ENCODE data around the gene MTA2.

Gene MTA2

DNA sequence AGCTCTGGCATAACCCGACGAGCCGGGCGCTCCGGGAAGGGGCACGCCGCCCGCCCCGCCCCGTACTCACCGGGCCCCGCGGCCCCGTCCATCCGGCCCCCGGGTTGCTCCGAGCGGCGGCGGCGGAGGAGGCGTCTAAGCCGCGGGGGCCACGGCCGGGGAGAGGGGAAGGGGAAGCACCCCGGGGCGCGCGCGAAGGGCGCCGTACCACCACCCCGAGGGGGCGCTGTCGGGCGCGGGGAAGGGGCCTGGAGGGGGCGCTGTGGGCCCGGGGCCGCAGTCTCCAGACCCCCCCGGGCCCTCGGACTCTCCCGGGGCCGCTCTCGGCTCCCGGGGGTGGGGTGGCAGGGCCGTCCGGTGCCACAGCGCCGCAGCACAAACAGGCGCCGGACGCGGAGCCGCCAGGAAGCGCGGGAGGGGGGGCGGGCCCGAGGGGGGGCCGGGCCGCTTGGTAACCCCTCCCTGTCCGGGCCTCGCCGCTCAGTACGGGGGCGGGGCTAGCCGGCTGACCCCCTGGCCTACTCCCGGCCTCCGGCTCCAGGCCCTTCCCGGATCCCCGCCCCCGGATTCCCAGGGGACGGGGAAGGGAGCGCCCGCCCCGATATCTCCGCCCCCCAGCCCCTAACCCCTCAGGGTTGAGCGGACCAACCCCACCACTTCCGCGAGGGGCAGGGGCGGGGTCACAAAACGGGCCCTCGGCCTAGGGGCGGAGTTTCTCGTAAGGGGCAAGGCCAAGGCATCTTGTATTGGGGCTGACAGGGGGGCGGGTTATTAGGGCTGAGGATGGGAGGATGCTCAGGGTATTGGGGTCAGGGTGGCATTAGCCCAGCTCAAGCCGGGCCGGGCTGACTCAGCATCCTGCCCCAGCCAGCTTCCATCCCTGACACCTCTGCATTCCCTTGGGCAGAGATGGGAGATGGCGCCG lies 11.0 kb upstream of the MTA2 start, which contains the start of the genes EML3 and ROM1:
TSS of gene EML3 (minus strand) at position 410 of the 925 bp plus-strand sequence. CDS start at position 92, 318 bp downstream.
TSS of gene ROM1 (plus strand) at position 892 of the 925 bp plus-strand sequence. CDS start at position 917, 25 bp downstream.
- DNase-seq, result peak; percentile 30

DNA sequence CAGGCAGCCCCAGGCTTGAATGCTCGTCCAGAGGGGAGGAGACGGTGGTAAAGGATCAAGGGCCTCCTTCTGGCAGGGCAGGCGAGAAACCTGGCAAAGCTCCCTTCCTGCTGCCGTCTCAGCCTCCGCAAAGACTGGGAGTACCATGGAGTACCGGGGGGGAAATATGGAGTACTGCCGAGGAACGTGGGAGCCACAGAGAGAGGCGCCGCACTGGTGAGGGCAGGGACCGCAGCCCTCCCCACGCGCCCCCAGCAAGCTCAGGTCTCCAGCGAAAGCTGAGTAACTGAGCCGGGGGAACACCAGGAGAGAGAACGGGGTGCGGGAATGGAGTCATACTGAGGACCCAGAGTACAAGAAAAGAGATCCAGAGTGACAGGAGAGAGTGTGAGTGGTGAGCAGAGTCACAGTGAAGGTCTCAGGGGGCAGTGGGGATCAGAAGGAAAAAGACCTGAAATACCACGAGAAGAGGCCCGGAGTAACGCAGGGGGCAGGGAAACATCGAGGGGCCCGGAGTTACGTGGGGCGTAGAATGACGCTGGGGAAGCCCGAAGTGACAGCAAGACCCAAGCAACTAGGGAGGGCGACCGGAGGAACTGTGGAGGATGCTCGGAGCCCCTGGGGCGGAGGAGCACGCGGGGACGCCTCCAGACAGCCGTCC lies 10.2 kb upstream of the MTA2 start:
- DNase-seq, result no peak

DNA sequence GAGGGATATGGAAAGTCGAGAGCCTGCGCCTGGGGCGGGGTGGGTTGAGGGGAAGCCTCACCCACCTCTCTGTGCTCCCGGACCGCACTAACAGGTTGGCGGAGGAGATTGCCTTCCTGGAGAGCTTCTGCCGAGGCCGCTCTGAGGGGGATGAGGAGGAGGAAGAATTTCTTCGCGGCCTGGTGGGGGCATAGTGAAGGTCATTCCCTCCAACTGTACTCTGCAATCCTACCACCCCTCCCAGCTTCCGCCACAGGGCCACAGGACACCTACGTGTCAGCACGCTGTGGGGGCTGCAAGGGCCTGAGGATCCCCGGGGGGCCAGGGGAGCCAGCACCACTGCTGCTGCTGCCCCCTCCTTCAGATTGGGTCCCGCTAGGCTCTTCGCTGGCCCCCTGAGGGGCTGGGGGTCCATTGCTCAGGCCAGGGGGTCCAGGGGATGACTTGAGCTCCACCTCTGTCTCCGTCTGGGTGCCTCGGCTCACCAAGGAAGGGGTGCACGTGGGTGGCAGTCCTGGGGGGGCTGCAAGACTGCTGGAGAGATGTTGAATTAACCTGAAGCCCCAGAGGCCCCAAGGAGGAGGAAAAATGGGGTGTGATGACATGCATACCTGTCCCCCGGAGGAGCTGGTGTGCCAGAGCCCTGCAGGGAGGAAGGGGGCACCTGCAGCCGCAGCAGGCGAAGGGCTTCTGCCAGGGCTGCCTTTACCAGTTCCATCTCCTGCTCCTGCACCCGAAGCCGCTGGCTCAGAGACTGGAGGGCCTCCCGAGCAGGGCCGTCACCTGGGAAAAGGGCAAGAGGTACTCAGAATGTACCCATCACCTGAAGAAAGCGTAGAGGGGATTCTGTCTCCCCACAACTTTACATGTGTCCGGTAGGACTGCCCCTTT lies 9.4 kb upstream of the MTA2 start:
- no peak for DNase-seq

DNA sequence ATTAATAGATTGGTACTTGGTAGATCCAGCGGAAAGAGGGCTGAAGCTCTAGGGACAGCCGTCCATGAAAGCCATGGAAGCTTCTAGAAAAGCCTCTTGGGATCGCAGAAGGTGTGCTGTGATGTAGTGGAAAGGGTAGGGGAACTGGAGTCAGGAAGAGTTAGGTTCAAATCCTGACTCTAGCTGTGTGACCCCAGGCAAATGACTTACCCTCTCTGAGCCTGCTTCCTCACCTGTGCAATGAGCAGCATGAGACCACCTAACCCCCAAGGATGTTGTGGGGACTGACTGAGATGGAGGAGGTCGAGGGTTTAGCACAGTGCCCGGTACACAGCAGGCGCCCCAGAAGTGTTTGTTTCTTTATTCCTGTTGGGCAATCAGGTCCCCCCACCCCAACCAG lies 8.7 kb upstream of the MTA2 start:
- no peak for DNase-seq

DNA sequence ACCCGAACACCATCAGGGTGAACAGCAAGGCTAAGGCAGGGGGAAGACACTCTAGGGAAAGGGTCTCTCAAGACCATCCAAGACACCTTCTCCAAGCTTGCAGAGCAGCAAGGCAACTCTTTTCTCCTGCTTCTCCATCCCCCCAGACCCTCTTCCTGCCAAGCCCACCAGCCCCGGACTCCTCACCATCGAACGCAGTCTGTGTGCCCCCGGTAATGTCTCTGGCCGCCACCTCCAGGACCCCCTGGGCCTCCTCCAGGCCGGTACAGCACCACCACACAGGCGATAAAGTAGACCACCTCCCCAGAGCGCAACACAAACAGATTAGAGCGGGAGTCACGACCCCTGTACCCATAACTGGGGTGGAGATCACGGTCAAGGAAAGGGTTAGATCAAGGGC lies 7.1 kb upstream of the MTA2 start:
- no peak for DNase-seq

DNA sequence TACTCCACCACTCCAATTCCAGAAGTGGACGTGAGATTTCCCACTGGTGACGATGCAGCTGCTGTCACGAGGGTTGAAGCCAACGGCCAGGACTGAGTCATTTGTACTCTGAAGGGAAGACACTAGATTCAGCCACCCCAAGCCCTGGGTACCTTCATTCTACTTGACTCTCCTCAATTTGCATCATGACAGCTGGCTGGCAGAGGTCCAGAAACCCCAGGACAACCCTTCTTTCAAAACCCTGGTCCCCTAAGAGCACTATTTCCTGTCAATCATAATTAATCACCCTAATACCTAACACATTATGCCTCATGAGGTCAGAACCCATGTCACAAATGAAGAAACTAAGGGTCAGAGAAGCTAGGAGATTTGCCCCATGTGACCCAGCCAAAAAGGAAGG lies 6.0 kb upstream of the MTA2 start:
- DNase-seq, result no peak

DNA sequence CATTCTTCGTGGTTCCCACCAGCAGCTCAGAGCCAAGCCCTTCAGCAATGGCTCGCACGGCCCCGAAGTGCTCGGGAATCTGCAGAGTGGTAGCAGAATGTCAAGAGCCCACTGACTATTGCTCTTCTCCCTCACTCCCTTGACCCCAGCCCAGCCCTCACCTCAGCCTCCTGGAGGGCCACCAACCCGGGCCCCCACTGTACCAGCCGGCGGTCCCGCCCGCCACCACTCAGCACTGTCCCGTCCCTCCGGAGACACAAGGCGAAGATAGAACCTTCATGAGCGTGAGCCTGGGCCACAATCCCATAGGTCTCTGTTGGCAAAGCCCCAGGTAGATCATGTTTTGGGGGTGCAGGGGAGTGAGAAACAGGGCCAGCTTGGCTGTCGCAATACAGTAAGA lies 4.2 kb upstream of the MTA2 start:
- DNase-seq, result no peak

DNA sequence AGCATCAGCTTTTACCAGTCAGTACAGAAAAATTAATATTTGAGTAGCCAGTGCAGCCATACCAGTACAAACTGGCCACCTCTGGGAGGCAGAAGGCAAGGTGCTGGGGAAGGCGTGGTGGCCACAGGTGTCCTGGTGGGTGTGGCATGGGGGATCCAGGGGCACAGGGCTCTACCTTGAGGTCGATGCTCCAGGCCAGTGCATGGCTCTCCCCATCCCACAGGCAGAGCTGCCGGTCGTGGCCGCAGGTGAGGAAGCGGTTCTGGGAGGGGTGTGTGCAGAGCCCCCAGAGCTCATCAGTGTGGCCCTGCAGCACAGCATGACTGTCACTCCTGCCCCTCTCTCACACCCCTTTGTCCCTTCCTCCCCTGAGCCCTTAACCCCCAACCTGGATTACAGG lies 3.8 kb upstream of the MTA2 start:
- DNase-seq, result no peak

DNA sequence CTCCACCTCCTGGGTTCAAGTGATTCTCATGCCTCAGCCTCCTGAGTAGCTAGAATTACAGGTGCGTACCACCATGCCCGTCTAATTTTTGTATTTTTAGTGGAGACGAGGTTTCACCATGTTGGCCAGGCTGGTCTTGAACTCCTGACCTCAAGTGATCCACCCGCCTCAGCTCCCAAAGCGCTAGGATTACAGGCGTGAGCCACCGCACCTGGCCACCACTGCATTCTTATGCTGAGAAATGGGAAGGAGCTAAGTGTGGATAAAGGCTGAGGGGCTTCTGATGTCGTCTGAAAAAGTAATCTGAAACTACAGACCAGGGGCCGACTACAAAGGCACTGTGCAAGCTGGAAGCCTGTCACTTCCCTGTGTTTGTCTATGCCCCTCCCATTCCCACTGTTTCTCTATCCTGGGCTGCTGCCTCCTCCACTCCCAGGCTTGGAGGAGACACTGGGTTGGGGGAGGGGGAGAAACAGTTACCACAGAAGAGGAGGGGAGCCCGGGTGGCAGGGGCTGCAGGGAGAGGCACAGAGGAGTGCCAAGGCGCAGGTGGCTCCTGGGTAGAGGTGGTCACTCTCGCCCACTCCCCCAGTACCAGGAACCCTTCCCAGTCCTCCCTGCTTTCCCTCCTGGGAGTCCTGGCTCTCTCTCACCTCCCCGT lies 2.9 kb upstream of the MTA2 start:
- no peak for DNase-seq

DNA sequence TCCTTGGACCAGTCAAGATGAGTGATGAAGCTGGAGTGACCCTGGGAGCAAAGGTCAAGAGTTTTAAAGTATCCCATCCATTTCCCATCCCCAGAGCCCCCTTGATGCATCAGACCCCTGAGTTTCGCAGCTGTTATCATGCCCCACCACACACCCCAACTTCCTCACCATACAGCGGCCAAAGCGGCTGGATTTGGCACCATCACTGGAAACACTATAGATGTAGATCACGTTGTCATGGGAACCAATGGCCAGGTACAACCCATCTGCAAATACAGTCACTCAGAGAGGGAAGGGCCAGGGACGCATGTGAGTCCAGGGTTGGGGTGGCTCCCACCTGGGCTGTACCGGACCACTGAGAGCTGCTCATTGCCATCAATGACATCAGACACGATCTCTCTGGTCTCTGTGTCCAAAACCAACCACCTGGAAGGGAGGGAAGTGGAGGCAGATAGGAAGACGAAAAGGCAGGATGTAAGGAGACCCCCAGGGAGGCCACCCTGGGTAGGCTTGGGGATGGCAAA lies 2.2 kb upstream of the MTA2 start:
- DNase-seq, result no peak

DNA sequence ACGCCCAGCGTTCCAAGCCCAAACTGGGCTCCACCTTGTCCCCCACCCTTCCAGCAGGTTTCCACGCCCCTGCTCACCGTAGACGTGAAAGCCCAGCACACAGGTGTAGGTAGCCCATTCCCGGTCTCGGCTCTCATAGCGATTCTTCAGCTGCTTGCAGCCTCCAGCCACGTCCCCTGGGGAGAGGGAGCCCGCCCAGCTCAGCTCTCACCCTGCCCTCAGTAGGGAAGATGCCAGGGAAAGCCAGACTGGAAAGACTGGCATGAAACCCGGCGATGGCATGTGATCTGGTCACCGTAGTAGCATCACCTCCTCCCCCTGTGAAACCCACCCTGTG lies 1.4 kb upstream of the MTA2 start:
- DNase-seq, result no peak

DNA sequence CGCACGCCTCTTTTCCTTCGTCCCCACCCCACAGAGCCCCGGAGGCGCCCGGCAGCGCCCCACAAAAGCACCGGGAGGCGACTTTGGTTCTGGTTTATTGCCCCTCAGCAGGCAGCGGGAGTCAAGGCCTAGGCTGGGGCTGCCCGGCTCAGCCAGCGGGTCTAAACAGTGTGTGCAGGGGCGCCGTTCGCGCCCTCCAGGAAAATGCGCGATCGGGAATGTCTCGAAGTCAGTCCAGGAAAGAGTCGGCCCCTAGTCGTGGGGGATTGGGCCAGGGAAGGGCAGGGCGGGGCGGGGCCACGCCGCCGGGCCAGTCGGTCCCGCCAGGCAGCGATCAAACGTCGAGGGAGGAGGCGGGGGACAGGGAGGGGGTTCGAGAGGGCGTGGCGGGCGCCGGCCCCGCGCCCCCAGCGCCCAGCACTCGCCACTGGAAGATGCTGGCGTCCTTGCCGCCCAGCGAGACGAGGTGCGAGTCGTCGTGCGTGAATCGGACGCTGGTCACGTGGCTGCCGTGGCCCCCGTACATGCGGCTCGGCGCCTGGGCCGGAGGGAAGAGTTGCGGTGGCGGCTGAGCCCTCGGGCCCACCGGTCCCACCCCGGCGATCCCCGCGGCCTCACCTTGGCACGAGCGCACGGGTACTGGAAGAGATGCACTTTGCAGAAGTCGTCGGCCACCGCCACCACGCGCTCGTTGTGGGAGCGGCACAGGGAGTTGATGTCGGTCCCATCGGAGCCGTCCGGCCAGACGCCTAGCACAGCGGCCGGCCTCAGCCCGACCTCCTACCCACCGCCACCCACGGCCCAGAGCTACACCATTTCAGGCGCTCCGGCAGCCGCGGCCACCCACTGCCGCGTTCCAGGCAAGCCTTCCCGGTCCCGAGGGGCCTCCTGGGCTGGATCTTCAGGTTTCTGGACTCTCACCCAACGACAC lies 741 bp upstream of the MTA2 start:
- no peak for DNase-seq

DNA sequence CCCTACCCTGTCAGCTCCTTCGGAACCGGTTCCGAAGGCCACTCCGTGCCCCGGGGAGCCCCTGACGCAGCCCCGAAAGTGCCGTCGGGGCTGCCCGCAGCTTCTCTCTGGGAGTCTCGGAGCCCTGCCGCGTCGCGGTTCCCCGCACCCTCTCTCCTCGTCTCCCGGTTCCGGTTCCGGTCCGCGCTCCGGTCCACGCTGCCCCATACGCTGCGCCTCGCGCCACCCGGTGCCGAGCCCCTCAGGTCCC lies 618 bp downstream of the MTA2 start:
- DNase-seq, result no peak

DNA sequence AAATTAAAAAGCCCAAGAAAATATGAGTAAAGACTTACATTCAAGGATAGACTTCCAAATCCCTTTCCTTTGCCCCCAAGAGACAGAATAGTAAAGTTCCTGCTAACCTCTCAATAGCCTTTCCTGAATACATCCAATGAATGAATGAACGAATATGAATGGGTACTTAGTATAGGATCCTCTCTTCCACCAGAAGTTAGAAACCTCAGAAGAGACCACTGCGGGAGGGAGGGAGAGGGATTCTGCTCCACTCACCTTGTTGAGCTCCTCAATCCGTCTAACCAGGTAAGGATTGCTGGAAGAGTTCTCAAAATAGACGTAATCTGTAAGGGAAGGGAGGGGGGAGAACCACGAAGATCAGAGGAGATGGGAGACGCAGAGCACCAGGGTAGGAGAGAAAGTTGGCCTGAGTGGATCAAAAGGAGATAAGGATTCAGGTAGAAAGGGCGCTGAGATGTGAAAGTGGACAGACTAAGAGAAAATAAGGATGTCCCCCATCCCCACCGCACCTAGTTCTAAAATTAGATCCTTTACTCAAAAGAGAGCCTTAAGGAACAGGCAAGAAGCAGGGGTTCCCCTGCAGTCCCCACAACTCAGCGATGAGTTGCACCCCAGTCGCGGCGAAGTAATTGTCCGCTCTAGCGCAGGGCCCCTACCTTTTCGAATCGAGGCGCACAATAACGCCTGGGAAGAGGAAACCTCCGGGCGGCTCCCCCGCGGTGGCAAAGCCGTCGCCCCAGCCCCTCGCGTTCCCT lies 1.1 kb downstream of the MTA2 start:
- DNase-seq, result no peak

DNA sequence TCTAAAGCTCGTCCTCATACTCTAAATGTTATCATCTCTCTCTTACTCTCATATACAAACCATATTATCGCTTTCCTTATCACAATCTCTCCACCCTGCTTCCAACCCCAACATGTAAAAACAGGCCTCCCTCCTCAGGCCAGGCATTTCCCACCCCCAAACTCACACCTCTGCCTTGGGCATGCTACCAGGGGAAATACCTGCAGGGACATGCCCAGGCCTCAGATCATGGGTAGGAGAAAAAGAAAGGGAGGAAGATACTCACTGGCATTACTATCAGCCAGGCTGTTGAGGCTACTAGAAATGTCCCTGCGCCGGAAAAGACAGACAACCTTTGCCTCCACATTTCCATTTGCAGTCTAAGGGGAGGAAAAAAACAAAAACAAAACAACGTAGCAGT lies 1.8 kb downstream of the MTA2 start:
- no peak for DNase-seq

DNA sequence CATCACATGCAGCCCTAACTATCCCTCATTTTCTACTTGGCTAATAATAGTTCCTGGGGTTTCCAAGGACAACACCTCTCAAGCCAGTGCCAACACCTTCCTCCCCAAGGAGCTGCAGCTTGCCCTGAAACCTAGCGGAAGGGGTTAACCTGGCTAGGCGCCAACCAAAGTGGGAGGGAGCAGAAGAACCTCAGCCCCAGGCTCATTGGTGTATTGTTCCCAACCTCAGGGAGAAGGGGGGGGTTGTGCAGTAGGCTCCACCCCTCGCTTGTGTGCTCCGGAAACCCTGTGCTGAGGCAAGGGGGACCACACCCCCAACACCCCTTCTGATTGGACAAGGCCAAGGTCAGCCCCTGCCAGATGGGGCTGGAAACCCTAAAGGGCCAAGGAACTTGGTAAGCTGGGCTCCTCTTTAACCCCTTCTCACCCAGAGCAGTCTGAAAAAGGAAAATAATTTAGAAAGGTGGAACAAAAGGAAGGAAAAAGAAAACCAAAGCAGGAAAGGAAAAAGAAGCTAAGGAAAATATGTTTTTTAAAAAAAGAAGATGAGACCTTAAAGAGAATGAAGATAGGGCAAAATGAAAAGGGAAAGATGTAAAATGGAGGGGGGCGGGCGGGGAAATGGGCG lies 2.5 kb downstream of the MTA2 start:
- DNase-seq, result peak; percentile 64

DNA sequence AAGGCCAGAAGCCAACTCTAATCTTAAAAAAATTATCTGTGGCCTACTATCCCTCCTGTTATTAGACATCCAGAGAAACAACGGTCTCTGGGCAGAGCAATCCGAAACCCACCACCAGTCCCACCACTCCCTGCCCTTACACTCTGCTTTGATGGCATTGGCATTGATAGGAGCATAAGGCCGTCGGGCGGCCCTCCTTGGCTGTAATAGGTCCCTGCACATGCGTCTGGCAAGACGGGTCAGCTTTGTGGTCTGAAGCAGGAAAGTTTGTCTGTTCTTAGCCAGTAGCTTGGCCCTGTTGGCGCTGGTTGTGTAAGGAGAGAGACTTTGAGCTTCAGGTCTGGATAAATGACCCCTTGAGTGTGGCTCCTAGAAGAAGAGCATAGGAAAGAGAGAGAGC lies 6.5 kb downstream of the MTA2 start:
- DNase-seq, result no peak

DNA sequence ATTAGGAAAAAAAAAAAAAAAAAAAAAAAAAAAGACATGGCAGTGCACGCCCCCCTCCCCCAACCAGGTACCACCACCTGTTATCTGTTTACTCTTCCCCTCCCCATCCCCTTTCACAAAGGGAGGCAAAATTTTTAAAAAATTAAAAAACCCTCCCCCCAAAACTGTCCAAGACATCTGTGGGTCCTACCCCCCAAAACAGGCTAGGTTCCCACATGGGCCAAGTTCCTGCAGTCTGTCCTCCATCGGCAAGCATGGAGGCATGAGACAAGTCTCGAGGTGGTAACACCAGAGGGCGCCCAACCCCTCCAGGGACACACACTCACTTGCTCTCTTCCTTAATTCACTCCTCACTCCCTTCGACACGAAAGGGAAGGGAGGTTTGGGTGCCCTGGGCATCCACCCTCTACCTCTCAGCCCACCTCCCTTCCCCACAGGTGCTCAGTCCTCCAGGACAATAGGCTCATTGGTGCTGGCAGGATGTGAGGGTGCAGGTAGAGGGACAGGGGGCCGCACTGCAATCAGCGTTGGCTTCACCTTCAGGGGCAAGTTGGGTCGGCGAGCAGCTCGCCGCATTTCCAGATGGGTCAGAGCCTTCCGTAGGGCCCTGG lies 8.1 kb downstream of the MTA2 start:
- peak; percentile 55 for DNase-seq

DNA sequence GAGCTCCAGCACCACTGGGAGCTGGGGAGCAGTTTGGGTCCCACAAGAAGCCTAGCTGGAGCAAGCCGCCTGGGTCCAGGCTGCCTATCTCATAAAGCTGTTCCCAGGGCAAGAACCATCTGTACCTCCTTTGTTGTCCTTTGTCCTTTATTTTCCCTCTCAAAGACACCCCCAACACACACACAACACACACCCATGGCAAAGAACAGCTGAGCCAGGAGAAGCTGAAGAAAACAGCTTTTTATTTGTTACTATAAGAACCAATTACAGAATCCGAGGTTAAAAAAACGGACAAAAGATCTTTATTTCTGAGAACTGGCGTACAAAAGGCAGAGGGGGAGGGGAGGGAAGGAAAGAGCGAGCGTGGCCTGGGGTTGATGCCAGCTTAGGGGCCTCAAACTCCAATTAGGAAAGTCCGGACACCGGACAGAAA lies 8.7 kb downstream of the MTA2 start:
- DNase-seq, result no peak

All from DMS 273 treated with DMSO at 0.1 percent for 48 hours (cell line).